Measurements from ENCODE around the gene KCTD18.

The KCTD18 gene

GRCh38 chr2:200483729-200484198 is 26.1 kb downstream of the KCTD18 start:
- no peak for DNase-seq

GRCh38 chr2:200482194-200482593 is 27.7 kb downstream of the KCTD18 start:
- no peak for DNase-seq

- no peak for DNase-seq
Measured at GRCh38 chr2:200479692-200480265, 30.1 kb downstream of the KCTD18 start.

GRCh38 chr2:200477667-200478131 is 32.2 kb downstream of the KCTD18 start:
- DNase-seq: no peak

GRCh38 chr2:200476836-200477235 is 33.0 kb downstream of the KCTD18 start:
- DNase-seq: no peak

- no peak for DNase-seq
Measured at GRCh38 chr2:200475795-200476194, 34.1 kb downstream of the KCTD18 start.

- DNase-seq: no peak
Measured at GRCh38 chr2:200472853-200473464, 36.9 kb downstream of the KCTD18 start.

- DNase-seq: no peak
Measured at GRCh38 chr2:200471928-200472645, 37.8 kb downstream of the KCTD18 start.

- DNase-seq: no peak
Measured at GRCh38 chr2:200471324-200471848, 38.5 kb downstream of the KCTD18 start.

- DNase-seq: no peak
Measured at GRCh38 chr2:200470230-200470629, 39.6 kb downstream of the KCTD18 start.

- DNase-seq: no peak
Measured at GRCh38 chr2:200469708-200470211, 40.1 kb downstream of the KCTD18 start.

GRCh38 chr2:200467806-200468681 is 41.8 kb downstream of the KCTD18 start:
- no peak for DNase-seq

- no peak for DNase-seq
Measured at GRCh38 chr2:200466425-200467418, 43.1 kb downstream of the KCTD18 start.

GRCh38 chr2:200463452-200463851 is 46.4 kb downstream of the KCTD18 start:
- DNase-seq: no peak

GRCh38 chr2:200461846-200462710 is 47.8 kb downstream of the KCTD18 start:
- DNase-seq: no peak

- DNase-seq: no peak
Measured at GRCh38 chr2:200459101-200459500, 50.8 kb downstream of the KCTD18 start.

GRCh38 chr2:200456567-200456966 is 53.3 kb downstream of the KCTD18 start:
- DNase-seq: no peak

- DNase-seq: no peak
Measured at GRCh38 chr2:200455958-200456421, 53.9 kb downstream of the KCTD18 start.

- no peak for DNase-seq
Measured at GRCh38 chr2:200454927-200455801, 54.7 kb downstream of the KCTD18 start.

Measured in NCI-H524 treated with DMSO at 0.1 percent for 48 hours (cell line).